H4 (cell line): ENCODE results near the gene TACC2. TPM values are rescaled to one million over a fixed set of nuclear protein-coding genes. Genes with fewer than 3 reads are reported as not detected.
A peak's percentile ranks its signal among the peaks of the same experiment; 100 is the strongest.
"Not testable (repeated sequence)": the region's sequence is repeated elsewhere in the genome, so short reads cannot be mapped to it uniquely, and the experiment has no call there.

Experiments
- DNase-seq: peaks from one replicate; pipeline ENCODE4 v3.0.0-alpha.2; 2015; ENCODE audit warnings: low spot score
- total RNA-seq: library from RNA; depleted of rRNA; stranded (reverse); fragments of >200 nt; shearing (Covaris generic); gene quantifications from 2 replicates; pipeline ENCODE4 v1.2.3, GENCODE V29; 2014

The TACC2 gene
- total RNA-seq, 1 experiment from 2014 or later: 1.8 TPM

DNA sequence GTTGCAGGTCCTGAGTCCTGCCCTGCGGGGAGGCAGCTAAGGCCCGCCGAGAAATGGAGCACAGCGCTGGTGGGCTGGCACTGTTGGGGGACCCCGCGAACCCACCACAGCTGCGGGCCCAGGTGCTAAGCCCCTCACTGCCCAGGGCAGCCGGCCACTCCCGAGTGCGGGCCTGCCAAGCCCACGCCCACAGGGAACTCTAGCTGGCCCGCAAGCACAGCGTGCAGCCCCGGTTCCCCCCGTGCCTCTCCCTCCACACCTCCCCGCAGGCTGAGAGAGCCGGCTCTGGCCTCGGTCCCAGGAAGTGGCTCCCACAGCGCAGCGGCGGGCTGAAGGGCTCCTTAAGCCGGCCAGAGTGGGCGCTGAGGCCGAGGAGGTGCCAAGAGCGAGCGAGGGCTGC is 10.5 kb upstream of the TACC2 start:
- no peak for DNase-seq

DNA sequence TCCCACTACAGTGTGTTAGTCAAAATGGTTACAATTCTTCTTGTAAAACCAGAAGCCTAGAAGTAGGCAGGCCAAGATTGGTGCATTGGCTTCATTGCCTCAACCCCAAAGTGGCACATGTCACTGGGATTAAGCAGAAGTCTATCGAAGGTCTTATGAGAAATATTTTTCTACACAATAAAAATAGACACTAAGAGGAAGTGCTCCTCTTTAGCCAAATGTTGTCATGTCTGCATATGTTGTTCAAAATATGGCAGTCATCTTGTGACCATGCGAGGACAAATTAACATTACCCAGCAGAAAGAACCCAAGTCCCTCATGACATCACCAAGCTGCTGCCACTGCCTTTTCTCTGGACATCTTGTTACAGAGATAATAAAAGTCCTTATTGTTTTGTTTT is 7.6 kb upstream of the TACC2 start:
- DNase-seq: no peak

DNA sequence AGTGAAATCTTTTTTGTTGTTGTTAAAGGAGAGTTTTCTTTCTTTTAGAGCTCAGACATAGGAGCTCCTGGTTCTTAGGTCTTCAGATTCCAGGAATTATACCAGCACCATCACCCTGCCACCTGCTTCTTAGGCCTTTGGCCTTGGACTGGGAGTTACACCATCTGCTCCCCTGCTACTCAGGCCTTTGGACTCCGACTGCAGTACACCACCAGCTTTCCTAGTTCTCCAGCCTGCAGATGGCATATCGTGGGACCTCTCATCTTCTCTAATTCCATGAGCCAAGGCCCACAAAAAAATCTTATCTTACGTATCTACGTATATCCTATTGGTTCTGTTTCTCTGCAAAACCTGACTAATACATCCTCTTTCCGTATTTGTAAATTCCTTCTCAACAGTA is 5.1 kb upstream of the TACC2 start:
- no peak for DNase-seq

DNA sequence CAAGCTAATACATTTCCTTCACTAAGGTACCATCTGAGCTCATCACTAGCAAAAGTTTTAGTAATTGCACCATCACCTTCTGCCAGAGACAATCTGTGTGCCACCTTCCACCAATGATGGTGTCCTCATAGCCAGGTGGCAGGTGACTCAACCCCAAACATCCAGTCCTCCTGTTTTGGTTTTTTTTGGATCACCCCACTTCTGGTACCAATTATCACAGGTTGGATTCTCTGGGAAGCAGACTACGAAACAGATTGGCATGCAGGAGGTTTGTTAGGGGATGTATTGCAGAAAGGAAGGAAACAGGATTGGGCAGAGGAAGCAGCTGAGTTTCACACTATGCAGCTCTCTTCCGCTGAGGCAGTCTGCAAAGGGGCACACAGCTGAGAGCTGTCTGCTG is 4.5 kb upstream of the TACC2 start:
- no peak for DNase-seq

DNA sequence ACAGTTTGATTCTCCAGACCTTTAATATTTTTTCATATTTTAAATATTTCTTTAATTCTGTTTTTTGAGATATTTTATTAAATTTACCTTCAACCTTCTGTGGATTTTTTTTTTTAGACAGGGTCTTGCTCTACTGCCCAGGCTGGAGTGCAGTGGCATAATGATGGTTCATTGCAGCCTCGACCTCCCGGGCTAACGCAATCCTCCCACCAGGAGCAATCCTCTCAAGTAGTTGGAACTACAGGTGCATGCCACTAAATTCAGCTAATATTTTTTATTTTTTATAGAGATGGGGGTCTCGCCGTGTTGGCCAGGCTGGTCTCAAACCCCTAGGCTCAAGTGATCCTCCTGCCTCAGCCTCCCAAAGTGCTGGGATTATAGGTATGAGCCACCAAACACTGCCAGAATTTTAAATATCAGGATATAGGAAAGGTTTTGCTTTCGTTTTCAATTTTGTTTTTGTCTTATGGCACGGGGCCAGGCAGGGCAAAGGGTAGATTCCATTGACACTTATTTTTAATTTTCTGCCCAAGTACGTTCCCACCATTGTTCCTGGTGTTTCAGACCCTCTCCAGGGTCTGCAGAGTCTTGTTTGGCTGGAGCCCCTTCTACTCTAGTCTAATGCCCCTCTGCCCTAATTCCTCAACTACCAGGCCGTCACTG is 1.2 kb downstream of the TACC2 start:
- no peak for DNase-seq

DNA sequence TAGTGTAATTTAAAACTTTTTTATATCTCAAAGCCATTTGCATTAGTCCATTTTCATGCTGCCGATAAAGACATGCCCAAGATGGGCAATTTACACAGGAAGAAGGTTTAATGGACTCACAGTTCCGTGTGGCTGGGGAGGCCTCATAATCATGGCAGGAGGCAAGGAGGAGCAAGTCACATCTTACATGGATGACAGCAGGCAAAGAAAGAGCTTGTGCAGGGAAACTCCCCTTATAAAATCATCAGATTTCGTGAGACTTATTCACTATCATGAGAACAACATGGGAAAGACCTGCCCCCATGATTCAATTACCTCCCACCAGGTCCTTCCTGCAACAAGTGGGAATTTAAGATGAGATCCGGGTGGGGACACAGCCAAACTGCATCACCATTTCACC is 2.8 kb downstream of the TACC2 start:
- DNase-seq: not testable (repeated sequence)

DNA sequence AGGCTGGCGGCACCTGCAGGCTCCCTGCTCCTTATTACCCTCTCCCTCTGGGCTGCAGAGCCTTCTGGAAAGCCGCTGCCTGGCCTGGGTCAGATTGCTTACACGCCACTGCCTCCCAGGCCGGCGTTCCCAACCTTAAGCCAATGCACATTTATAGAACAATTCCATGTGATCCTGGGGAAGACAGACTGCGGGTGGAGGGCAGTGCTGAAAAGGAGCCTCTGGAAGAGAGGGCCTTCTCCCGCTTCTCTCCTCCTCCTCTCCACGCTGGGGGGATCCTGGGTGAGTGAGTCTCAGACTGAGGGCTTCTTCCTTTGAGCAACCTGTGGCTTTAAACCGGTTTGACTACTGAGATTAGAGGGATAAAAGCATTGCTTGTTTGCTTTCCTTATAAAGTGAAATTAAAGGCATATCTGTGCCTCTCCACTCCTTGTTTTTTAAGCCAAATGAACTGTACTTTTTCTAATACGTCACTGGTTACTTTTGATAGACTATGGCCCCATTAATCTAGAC is 5.5 kb downstream of the TACC2 start:
- DNase-seq: no peak

DNA sequence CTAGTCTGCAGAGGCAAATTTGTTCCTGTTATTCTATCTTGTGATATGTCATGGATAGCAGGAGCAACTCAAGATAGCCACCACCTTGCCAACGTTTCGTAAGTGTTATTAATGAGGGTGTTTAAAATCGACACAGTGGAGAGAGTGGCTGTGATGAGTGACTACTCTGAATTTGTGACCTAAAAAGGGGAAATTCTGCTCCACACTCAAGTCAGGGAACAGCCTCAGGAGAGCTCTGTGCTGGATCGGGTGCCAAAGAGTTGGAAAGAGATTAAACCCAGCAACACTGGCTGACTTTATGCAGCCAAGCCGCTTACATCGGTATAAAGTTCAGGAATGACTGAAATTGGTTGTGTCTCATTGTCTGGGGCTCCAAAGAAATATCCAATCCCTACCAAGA is 9.5 kb downstream of the TACC2 start:
- DNase-seq: no peak

DNA sequence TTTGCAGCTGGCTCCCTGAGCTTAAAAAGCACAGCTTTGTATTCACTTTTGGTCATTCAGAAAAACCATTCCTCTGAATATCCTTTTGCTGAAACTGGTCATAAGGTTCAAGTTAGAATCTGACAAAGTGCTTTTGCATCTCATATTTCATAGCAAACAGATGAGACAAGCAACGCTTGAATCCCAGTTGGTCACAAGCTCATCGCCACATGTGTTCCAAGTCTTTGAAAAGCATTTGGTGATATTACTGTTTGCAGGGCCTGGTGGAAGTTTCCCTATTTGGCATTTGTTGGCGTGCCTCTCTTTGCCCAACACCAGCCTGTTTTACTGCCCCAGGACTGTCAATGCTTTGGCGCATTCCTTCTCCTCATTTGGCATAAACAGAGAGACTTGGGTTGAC is 10.3 kb downstream of the TACC2 start:
- no peak for DNase-seq

DNA sequence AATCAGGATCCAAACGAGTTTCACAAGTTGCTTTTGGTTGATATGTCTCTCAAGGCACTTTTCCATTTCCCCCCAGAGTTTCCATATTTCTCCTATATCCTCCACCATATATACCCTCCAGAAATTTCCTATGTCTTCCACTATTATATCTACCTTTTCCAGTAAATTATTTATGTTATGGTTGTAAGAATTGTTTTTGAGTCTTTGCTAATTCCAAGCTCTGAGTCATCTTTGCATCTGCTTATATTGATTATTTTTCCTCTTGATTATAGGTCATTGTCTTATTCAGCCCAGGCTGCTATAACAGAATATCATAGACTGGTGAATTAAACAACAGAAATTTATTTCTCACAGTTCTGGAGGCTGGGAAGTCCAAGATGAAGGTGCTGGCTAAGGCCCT is 12.7 kb downstream of the TACC2 start:
- no peak for DNase-seq

DNA sequence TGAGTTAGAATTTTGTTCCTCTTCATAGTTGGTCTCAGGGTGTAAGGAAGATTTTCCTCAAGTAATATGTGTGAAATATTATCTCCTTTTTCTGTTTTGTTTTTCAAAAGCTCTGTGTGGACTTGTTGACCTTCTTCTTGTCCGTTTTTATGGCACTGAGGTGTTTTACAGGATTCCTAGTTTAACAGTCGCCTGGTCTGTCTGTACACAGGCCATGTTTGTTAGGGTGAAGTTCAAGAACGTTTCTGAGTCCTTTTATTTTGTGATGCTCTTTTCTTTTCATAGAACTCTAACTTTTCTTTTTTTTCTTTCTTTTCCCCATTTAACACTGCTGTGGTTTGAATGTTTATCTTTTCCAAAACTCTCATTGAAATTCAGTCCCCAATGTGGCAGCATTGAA is 18.5 kb downstream of the TACC2 start:
- DNase-seq: no peak

DNA sequence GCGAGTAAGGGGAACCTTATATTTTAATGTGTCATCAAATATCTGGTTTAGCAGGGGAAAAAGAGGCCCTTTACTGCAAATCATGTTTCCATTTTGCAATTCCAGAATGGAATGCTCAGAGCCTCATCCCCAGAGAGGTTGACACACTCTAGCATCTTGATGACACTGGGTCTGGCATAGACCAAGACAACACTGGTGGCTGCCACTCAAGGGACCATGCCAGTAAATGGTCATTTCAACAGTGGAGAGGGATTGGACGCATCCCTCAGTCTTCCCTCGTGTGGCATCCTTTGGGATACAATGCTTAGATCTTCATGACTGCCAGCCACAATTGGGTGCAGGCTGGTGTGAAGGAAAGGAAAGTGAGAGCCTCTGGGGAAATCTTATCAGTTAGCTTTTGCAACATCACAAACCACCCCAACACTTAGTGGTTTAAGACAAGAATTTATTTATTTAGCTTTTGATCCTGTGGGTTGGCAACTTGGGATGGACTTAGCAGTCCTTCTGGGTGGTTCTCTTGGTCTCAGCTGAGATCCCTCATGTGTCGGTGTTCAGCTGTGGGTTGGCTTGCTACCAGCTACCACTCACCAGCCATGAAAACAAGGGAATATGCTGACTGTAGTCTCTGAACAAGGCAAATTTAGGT is 21.6 kb downstream of the TACC2 start:
- DNase-seq: peak; percentile 95

DNA sequence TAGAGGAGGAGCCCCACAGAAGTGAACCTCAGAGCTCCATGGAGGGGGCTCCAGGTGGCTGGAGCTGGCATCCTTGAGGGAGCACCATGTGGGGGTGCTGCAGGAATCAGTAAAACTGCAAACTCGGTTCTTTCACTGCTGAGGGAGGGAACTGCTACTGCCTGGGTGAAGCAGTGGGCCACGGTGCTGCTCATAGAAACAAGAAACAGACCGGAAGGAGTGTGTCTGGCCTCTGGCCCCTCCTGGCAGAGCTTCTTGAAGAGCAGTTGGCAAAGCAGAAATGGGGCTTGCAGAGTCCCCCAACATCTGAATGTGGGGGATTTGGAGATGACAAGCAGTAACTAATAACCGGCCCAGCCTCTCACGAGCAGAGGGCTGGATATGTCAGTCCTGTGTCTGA is 23.8 kb downstream of the TACC2 start:
- no peak for DNase-seq

DNA sequence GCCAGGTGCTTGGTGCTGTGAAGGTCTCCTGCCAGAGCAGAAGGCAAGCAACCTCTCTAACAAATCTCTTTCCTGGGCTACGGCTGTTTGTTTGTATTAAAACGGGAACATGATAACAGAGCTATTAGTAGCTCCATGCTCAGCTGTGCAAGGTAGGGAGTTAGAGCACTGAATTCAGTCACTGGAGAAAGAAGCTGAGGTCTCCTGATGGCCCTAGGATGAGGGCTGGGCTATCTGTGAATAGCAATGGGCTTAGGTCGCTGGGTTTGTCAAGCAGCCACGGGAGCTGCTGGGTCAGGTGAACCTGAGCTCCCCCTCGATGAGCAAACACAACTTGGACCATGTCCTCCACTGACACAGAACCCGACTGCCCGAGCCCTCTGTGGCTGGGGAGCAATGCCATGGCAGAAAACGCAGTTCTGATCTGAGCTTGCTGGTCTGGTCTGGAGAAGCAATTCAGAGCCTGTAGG is 24.4 kb downstream of the TACC2 start:
- DNase-seq: no peak

DNA sequence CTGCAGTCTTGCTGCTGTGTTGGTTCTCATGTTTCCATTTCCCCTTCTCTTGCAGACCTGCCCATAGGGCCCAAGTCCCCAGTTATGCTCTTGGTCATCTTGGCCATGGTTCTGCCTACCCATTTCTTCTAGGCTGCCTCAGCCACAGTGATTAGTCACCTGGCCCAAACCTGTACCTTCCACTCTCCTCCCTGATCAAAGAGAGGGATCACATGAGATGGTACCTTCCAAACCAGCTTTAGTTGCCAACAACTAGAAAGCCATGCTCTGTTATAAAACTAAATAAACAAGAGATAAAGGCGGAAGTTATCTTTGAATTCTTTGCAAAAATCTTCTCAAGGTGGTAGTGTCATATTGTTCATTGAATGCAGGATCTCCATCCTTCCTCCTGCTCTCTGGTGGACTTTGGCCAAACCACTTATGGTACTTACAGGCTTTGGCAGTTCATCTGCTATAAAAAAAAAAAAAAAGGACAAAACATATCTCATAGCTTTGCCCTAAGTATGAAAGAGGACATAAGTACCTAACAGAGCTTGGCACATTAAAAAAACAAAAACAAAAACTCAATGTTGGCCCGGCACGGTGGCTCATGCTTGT is 25.8 kb downstream of the TACC2 start:
- no peak for DNase-seq

DNA sequence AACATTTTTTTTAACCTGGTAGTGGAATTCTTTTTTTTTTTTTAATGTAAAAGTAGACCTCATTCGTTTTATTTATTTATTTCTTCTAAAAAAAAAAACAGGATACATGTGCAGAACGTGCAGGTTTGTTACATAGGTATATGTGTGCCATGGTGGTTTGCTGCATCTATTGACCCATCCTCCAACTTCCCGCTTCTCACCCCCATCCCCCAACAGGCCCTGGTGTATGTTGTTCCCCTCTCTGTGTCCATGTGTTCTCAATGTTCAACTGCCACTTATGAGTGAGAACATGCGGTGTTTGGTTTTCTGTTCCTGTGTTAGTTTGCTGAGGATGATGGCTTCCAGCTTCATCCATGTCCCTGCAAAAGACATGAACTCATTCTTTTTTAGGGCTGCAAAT is 29.0 kb downstream of the TACC2 start:
- DNase-seq: not testable (repeated sequence)

DNA sequence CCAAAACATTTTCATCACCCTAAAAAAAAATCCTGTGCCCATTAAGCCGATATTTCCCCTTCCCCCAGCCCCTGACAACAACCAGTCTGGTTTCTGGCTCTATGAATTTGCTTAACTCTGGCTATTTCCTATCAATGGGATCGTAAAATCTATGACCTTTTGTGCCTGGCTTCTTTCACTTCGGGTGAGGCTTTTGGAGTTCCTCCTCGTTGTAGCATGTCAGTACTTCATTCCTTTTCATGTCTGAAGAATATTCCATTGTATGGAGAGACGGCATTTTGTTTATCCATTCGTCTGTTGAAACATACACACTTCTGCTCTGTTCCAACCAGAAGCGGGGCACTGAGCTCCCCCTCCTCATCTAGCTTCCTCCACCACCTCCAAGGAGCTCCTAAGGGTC is 29.5 kb downstream of the TACC2 start:
- DNase-seq: no peak

DNA sequence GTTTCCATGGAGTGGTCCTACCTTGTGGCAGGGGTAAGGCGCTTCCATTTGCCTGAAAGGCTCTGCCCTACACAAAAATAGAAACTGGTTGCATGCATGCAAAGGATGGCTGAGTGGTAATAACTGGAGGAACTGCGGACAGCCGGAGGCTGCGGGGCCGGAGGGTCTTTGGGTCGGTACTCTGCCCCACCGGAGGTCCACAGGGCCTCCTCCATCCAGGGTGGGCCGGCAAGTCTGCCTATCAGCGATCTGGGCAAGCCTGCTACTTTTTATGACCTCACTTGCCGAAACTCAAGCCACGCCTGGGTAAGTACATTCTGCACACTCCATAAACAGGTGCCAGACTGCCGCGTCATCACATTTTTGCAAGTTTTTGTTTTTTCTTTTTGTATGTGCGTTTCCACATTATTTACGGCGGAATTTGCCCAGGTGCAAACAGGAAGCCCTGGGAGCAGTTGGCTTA is 30.0 kb downstream of the TACC2 start:
- no peak for DNase-seq

DNA sequence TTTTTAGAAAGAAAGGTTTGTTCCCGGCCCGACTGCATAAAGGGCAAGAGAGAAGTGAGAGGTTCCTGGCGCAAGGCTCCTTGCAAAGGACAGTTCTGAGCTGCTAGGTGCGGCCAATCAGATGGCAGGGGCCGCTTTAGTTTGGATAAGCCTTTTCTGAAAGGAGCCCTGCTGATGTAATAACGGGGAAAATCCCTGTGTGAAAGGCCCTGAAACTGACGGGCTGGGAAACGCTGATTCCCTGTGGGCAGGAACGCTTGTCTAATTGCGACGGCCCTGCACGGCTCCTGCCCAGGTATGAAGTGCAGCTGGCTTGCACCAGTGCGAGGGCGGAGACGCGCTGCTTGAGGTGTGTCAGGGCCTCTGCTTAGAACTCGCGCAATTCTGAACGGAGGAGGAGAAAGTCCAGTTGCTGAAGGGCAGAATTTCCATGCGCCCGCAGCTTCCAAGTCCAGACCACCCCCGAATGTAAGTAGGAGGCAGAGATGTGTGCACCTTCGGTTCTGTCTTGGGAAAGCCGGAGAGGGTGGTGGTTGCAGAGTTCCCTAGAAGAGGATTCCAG is 30.5 kb downstream of the TACC2 start:
- DNase-seq: no peak

DNA sequence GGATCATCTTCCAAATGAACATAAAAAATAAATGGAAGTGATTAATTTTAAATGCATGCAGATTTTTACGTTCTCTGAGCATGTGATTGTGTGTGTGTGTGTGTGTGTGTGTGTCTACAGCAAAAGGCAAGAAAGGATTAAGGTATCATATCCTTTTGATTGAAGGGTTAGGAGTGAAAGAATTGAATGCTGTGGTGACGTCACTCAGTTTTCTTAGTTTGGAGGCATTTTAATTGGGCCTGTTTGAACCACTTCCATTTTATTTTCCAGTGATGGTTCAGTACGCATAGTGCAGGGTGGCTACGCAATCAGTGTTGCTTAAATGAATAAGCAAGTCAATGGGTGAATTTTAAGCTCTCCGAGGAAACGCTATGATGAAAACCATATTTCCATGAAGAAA is 31.3 kb downstream of the TACC2 start:
- no peak for DNase-seq

DNA sequence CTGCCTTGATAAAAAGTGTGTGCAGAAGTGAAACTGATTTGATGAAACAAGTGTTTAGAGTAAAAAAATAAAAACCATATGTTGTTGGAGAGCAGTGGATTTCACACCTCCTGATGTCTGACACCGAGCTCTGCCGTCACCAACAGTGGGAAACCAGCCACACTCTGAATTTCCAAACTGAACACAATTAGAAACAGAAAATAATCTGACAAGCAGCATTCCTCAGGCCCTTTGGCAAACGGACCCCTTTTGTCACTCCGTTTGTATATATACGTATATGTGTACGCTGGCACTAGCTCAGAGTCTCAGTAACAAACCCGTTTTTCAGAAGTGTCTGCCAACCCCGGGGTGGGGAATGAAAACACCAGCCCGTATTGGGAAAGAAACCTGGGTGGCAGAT is 32.4 kb downstream of the TACC2 start:
- DNase-seq: no peak

DNA sequence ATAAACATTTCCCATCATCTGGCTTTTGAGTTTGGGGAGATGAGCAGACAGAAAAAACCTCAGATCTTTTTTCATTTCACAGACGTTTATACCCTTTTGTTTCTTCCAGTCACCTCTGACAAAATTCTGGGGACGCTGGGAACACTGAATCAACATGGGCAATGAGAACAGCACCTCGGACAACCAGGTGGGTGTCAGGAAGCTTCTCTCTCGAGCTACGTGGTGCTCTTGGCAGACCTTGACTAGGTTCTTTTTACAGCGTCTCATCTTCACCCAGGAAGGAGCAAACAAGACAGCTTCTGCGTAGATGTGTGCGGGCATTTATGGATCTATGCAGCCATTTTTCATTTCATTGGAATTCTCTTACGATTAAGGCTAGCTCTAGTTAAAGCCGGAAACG is 32.9 kb downstream of the TACC2 start:
- no peak for DNase-seq

DNA sequence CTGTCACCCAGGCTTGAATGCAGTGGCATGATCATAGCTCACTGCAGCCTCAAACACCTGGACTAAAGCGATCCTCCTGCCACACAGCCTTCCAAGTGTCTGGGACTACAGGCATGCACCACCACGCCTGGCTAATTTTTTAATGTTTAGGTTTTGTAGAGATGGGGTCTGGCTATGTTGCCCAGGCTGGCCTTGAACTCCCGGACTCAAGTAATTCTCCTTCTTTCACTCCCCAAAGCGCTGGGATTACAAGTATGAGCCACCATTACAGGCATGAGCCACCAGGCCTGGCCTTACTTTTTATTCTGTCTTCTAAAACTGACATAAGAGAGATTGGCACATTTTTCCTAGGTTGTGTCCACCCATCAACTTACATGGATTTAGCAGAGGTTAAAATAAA is 33.3 kb downstream of the TACC2 start:
- DNase-seq: no peak
